GM12801 (cell line): ENCODE data around the gene NLGN1.

Source experiments
- TF ChIP-seq, protein P1 (sequence below): IDR thresholded peaks from one replicate; pipeline ENCODE4 v1.5.1; 2011; ENCODE audit warnings: control low read depth; ENCODE audit not compliant: insufficient read length; ENCODE audit errors: extremely low read depth

Gene NLGN1

DNA sequence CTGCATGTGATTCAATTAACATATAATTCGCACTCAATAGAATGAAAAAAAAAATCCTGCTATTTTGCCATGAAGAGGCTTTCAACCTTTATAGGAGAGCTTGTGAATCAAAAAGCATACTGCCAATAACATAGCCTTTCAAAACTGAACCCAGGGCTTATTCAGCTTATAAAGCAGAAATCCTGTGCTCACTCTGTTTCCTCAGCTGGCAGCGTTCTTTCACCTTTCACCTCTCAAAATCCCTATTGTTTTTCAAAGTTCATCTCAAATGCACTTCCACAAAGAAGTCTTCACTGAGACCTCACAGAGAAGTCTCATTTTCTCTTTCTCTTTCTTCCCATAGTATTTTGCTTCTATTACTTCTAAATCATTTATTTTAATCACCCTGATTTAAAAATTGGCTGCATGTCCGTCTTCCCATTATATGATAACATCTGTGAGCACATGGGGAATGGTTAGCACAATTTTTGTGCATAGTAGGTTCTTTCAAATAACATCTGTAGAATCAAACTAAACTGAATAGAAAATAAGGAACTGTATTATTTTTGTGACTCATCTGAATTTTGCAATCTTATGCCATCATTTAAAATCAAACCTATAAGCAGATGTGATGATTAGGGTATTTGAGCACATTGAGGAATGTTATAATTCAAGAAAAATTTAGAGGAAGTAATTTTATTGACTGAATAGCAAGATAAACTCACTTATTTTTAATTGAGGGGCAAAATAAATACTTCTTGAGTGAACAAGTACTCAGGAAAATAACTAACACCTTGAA, 373.4 kb downstream of the NLGN1 start:
- TF ChIP-seq, protein P1, sequence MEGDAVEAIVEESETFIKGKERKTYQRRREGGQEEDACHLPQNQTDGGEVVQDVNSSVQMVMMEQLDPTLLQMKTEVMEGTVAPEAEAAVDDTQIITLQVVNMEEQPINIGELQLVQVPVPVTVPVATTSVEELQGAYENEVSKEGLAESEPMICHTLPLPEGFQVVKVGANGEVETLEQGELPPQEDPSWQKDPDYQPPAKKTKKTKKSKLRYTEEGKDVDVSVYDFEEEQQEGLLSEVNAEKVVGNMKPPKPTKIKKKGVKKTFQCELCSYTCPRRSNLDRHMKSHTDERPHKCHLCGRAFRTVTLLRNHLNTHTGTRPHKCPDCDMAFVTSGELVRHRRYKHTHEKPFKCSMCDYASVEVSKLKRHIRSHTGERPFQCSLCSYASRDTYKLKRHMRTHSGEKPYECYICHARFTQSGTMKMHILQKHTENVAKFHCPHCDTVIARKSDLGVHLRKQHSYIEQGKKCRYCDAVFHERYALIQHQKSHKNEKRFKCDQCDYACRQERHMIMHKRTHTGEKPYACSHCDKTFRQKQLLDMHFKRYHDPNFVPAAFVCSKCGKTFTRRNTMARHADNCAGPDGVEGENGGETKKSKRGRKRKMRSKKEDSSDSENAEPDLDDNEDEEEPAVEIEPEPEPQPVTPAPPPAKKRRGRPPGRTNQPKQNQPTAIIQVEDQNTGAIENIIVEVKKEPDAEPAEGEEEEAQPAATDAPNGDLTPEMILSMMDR = no peak

DNA sequence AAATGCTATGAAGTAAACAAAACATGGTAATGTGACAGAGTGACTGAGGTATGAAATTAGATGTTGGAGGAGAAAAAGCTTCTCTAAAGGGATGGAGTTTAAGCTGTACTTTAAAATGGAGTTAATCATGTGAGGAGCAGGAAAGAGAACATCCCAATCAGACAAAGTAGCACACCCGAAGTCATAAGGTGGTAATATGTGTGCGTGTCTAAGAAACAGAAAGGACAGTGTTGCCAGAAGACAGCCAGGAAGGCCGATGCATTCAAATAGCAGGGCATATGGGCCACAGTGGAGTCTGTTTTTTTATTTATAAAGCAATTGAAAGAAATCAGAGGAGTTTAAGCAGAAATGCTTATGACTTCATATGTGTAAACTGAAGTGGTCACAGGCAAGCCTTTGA, 376.3 kb downstream of the NLGN1 start:
- TF ChIP-seq, protein P1 = no peak

DNA sequence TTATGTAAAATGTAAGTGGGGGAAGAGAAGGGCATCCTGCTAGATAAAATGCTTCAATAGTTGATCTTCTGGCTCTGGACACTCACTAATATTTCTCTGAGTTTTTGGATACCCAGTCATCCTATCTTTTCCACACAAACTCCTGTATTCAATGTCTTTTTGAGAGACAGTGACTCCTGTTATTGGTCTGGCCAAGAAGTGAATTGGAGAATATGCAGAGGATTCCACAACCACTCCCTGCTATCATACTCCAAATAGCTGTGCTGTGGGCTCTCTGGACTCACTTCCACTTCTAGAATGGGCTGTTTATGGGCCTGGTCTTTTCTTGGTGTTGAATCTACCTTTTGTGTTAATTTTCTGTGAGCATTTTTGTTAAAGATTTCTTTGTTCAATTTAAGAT, 376.8 kb downstream of the NLGN1 start:
- TF ChIP-seq, protein P1 = no peak

- TF ChIP-seq, protein P1 = no peak
Measured at GRCh38 chr3:173778251-173778650, 380.7 kb downstream of the NLGN1 start.

GRCh38 chr3:173780067-173780466, 382.5 kb downstream of the NLGN1 start:
- TF ChIP-seq, protein P1 = no peak

GRCh38 chr3:173785004-173785403, 387.5 kb downstream of the NLGN1 start:
- TF ChIP-seq, protein P1 = no peak

DNA sequence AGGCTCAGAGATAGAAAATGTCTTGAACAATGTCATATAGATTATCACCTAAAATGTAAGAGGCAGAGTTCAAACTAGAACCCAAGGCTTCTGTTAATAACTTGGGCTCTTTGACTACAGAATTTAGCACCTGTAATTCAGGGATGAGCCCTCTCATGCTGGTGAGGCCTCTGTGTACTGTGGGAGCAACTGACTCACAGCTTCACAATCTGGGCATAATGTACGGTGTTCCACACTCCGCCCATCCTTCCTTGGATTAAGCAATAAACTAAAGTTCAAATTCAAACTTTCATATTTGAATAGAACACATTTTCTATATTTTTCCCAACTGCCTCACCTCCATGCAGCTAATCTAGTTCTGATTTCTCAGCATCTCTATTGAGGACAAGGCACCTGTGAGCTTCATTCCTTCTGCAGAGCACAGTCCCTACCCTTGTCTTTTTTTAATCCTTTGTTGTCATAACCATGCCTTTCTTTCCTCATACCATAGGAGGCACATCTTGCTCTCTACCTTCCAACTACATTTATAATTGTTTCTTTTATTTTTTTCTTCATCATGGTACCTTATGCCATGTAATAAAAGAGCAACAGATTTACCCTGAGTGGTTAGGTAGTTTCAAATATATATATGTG, 392.1 kb downstream of the NLGN1 start:
- TF ChIP-seq, protein P1 = no peak
